ENCODE measurements around the gene MPO.

MPO gene

GRCh38 chr17:58279016-58279711 is 1.6 kb downstream of the MPO start:
- no peak for DNase-seq (ENCODE audit: low read depth)

GRCh38 chr17:58278661-58279015 is 2.1 kb downstream of the MPO start:
- DNase-seq (ENCODE audit: low read depth), result no peak

- DNase-seq (ENCODE audit: low read depth), result no peak
Observed at GRCh38 chr17:58277802-58278595, 2.7 kb downstream of the MPO start.

- DNase-seq (ENCODE audit: low read depth), result peak; percentile 38
Observed at GRCh38 chr17:58277107-58277801, 3.5 kb downstream of the MPO start.

GRCh38 chr17:58276423-58276822 is 4.3 kb downstream of the MPO start:
- DNase-seq (ENCODE audit: low read depth), result no peak

GRCh38 chr17:58275417-58275816 is 5.3 kb downstream of the MPO start:
- no peak for DNase-seq (ENCODE audit: low read depth)

GRCh38 chr17:58273453-58274104 is 7.2 kb downstream of the MPO start:
- DNase-seq (ENCODE audit: low read depth), result no peak

- no peak for DNase-seq (ENCODE audit: low read depth)
Observed at GRCh38 chr17:58272367-58273280, 8.1 kb downstream of the MPO start.

GRCh38 chr17:58271216-58271931 is 9.4 kb downstream of the MPO start:
- DNase-seq (ENCODE audit: low read depth), result no peak

GRCh38 chr17:58270476-58271215 is 10.1 kb downstream of the MPO start:
- no peak for DNase-seq (ENCODE audit: low read depth)

GRCh38 chr17:58269557-58270291 is 11.0 kb downstream of the MPO start:
- no peak for DNase-seq (ENCODE audit: low read depth)

GRCh38 chr17:58268774-58269556 is 11.8 kb downstream of the MPO start:
- DNase-seq (ENCODE audit: low read depth), result no peak

GRCh38 chr17:58268326-58268725 is 12.4 kb downstream of the MPO start:
- DNase-seq (ENCODE audit: low read depth), result no peak

- DNase-seq (ENCODE audit: low read depth), result no peak
Observed at GRCh38 chr17:58267347-58268324, 13.1 kb downstream of the MPO start.

GRCh38 chr17:58265902-58266875 is 14.5 kb downstream of the MPO start:
- no peak for DNase-seq (ENCODE audit: low read depth)

- DNase-seq (ENCODE audit: low read depth), result no peak
Observed at GRCh38 chr17:58265271-58265670, 15.5 kb downstream of the MPO start.
